GM18502 (cell line): ENCODE measurements around the gene SH3GL3.

Source experiments
- ATAC-seq: cut with Tn5 transposase; IDR thresholded peaks from one replicate; pipeline ENCODE4 v1.9.1; 2021; ENCODE audit warnings: mild to moderate bottlenecking; ENCODE audit not compliant: unreplicated experiment, poor library complexity

SH3GL3 gene

GRCh38 chr15:83559310-83559966 is 112.3 kb downstream of the SH3GL3 start:
- no peak for ATAC-seq

- no peak for ATAC-seq
Observed at GRCh38 chr15:83561661-83562060, 114.5 kb downstream of the SH3GL3 start.

GRCh38 chr15:83565138-83565537 is 118.0 kb downstream of the SH3GL3 start:
- no peak for ATAC-seq

GRCh38 chr15:83565553-83566159 is 118.5 kb downstream of the SH3GL3 start:
- no peak for ATAC-seq

- ATAC-seq, result no peak
Observed at GRCh38 chr15:83567318-83567717, 120.2 kb downstream of the SH3GL3 start.

GRCh38 chr15:83569341-83569740 is 122.2 kb downstream of the SH3GL3 start:
- ATAC-seq, result no peak

GRCh38 chr15:83570756-83571155 is 123.6 kb downstream of the SH3GL3 start:
- ATAC-seq, result no peak

GRCh38 chr15:83571820-83572707 is 124.9 kb downstream of the SH3GL3 start:
- ATAC-seq, result no peak

- no peak for ATAC-seq
Observed at GRCh38 chr15:83574345-83574744, 127.2 kb downstream of the SH3GL3 start.

- no peak for ATAC-seq
Observed at GRCh38 chr15:83578691-83579090, 131.6 kb downstream of the SH3GL3 start.

GRCh38 chr15:83581381-83581780 is 134.2 kb downstream of the SH3GL3 start:
- no peak for ATAC-seq

- ATAC-seq, result no peak
Observed at GRCh38 chr15:83582381-83582780, 135.2 kb downstream of the SH3GL3 start.

GRCh38 chr15:83585601-83586335 is 138.6 kb downstream of the SH3GL3 start:
- no peak for ATAC-seq

- ATAC-seq, result no peak
Observed at GRCh38 chr15:83587091-83587490, 139.9 kb downstream of the SH3GL3 start.

GRCh38 chr15:83588441-83588840 is 141.3 kb downstream of the SH3GL3 start:
- no peak for ATAC-seq

GRCh38 chr15:83592370-83593040 is 145.4 kb downstream of the SH3GL3 start:
- ATAC-seq, result no peak

- no peak for ATAC-seq
Observed at GRCh38 chr15:83595191-83595590, 148.1 kb downstream of the SH3GL3 start.

GRCh38 chr15:83598031-83598430 is 150.9 kb downstream of the SH3GL3 start:
- no peak for ATAC-seq

GRCh38 chr15:83602021-83602420 is 154.9 kb downstream of the SH3GL3 start:
- ATAC-seq, result no peak

- no peak for ATAC-seq
Observed at GRCh38 chr15:83604549-83604948, 157.4 kb downstream of the SH3GL3 start.
